NCI-H2227 (cell line): Measurements from ENCODE around the gene TPGS1.

Experiments
- DNase-seq: peaks from one replicate; lab custom pipeline; 2025; ENCODE audit not compliant: unreplicated experiment; lab: John Stamatoyannopoulos, UW

The TPGS1 gene

GRCh38 chr19:517721-518597 lies 10.7 kb downstream of the TPGS1 start:
- DNase-seq, result no peak

- no peak for DNase-seq
Measured at GRCh38 chr19:518598-519231, 11.4 kb downstream of the TPGS1 start.

GRCh38 chr19:519449-519865 lies 12.2 kb downstream of the TPGS1 start:
- no peak for DNase-seq

- no peak for DNase-seq
Measured at GRCh38 chr19:522726-523125, 15.4 kb downstream of the TPGS1 start.

- DNase-seq, result no peak
Measured at GRCh38 chr19:524062-524674, 16.9 kb downstream of the TPGS1 start.

DNA sequence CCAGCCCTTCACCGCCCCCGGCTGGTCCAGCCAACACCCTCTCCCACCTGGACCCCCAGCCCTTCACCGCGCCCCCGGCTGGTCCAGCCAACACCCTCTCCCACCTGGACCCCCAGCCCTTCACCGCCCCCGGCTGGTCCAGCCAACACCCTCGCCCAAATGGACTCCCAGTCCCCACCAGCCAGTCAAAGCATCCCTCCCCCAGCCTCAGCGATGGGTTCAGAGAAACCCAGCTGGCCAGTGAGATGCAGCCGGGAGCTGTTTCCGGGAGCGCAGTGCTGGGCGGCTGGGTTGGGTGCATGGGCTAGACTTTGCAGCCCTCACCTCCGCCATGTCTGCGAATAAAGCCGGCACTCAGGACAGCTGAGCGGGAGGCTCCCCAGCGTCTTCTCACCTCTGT lies 17.7 kb downstream of the TPGS1 start:
- DNase-seq, result no peak

DNA sequence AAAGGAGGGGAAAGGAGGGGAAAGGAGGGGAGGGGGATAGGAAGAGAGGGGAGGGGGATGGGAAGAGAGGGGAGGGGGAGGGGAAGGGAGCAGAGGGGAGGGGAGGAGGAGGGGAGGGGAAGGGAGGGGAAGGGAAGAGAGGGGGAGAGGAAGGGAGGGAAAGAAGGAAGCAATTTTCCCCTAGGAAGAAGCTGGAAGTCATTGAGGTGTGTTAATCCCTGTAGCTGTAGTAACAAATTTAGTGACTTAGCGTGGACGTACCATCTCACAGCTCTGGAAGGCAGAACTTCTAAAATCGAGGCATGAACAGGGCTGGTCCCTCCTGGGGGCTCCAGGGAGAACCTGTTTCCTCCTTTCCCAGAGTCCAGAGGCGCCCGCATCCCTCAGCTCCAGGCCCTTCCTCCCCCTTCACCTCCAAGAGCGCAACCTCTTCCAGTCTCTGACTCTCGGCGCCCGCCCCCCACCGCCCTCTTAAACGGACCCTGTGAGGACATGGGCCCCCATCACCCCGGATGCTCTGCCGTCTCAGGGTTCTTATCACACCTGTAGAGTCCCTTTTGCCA lies 18.6 kb downstream of the TPGS1 start:
- DNase-seq, result no peak

GRCh38 chr19:530134-531008 lies 23.1 kb downstream of the TPGS1 start:
- no peak for DNase-seq

DNA sequence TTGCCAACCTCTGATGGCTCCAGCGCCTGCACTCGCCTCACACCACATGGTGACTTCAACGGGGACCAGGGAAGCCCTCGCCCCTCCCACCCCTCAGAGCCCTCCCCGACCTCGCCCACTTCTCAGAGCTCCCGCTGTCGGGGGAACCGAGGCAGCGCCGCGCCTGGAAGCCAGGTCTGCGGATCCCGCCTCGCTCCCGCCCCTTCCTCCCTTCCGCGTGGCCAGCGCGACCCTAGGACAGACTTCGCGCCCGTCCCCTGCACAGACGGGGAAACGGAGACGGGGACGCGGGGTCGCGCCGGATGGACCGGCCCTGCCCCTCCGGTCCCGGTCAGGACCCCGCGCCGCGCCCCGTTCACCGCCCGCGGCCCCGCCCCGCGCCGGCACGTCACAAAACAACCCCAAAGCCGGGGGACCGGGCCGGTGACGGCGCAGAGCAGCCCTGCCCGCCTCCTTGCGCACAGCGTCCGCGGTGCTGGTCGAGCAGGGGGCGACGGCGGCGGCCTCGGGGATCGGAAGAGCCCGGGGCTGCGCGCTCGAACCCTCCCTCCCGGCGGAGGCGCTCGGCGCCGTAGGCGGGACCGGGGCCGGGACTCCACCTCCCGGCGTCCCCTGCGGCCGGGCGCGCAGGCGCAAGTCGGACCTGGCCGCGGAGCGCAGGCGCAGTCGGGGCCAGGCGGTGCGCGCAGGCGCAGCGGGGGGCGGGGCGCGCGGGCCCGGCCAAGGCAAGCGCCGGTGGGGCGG lies 23.9 kb downstream of the TPGS1 start:
- peak; percentile 89 for DNase-seq

DNA sequence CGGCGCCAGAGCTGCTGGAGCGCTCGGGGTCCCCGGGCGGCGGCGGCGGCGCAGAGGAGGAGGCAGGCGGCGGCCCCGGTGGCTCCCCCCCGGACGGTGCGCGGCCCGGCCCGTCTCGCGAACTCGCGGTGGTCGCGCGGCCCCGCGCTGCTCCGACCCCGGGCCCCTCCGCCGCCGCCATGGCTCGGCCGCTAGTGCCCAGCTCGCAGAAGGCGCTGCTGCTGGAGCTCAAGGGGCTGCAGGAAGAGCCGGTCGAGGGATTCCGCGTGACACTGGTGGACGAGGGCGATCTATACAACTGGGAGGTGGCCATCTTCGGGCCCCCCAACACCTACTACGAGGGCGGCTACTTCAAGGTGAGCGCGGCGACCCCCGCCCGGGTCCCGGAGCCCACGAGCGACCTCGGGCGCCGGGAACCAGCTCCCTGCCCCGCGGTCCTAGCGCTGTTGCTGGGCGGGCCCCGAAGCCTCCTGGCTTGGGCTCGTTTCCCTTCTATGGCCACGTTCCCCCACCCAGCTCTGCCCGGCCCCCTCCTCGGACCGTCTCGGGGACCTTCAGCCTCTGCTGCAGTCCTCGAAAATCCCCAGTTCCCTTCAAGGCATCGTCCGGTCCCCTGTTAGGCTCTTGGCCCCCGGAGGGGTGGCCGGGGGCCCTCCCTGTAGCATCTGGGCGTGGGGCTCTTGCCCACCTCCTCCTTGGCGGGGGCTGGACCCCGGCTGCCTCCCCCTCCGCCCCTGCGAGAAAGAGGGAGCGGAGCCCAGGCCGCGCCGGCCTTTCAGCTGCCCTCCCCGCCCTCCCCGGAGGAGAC lies 24.7 kb downstream of the TPGS1 start, which contains the start of gene CDC34:
TSS of gene CDC34 (plus strand) at position 8 of the 808 bp plus-strand sequence. CDS start at position 180, 172 bp downstream.
- no peak for DNase-seq

- DNase-seq, result peak; percentile 51
Measured at GRCh38 chr19:532561-533363, 25.5 kb downstream of the TPGS1 start.

- DNase-seq, result no peak
Measured at GRCh38 chr19:533364-534058, 26.2 kb downstream of the TPGS1 start.

DNA sequence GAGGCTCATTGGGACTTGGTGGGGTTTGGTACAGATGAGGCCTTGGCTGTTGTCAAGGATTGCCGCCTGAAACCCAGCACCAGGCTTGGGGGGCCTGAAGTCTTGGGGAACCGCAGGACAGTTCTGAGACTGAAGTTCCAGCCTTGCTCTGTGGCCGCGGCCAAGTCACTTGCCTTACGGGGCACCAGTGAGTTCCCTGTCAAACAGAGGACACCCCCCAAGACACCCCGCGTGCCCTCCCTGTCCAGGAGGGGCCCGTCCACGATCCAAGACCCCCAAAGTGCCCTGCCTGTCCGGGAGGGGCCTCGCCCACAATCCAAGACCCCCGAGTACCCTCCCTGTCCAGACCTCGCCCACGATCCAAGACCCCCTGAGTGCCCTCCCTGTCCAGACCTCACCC lies 26.8 kb downstream of the TPGS1 start:
- no peak for DNase-seq

DNA sequence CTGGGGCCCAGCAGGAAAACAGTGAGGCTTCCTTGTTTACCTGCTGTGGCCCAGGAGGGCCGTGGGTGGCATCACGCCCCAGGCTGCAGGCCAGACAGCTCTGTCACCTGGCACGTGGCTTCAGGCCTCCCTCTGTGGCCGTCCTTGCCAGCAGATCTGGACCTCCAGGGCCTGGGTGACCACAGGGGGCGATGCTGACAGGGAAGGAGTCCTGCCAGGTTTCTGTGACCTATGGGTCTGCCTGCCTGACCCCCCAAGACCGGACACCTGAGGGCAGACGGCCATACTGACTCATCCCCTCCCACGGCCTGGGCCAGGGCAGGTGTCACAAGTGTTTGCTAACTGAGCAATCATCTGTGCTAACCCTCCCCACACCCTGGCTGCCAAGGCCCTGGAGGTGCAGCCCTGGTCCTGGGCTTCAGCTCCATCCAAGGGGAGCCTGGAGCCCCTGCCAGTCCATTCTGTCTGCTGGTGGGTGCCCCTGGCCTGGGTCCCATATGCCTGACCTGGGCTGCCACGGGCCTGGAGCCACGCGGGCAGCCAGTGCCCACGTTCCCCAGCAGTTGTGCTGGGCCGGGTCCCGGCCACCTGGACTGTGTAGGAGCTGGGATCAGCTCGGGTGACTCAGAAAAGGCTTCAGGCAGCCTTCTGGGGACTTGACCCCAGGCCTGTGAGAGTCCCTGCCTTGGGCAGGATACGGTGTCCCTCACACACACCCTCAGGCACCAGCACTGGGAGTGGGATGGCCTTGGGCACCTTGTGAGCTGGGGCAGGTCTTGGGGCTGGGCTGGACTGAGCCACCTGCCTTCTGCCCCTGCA lies 27.9 kb downstream of the TPGS1 start:
- DNase-seq, result no peak

- DNase-seq, result no peak
Measured at GRCh38 chr19:536031-536880, 29.0 kb downstream of the TPGS1 start.

GRCh38 chr19:536881-537404 lies 29.6 kb downstream of the TPGS1 start:
- no peak for DNase-seq
